Loucy (cell line): Measurements from ENCODE around the gene CXCR1.

Source experiments
- H2AFZ ChIP-seq: fragments of 200-600 bp; sonication (generic); 2 replicates; pipeline ENCODE4 v1.6.0; 2016; ENCODE audit warnings: antibody characterized with exemption, mild to moderate bottlenecking, low read length, moderate library complexity
- H3F3A ChIP-seq: fragments of 200-600 bp; 2 replicates; pipeline ENCODE4 v1.6.0; 2016; ENCODE audit warnings: antibody characterized with exemption, low read depth, mild to moderate bottlenecking
- H3K27me3 ChIP-seq: fragments of 200-600 bp; sonication (generic); 2 replicates; pipeline ENCODE4 v1.6.1; 2014; ENCODE audit warnings: low read length, mild to moderate bottlenecking; ENCODE audit not compliant: insufficient read depth, poor library complexity, severe bottlenecking
- H3K36me3 ChIP-seq: fragments of 200-600 bp; sonication (generic); 2 replicates; pipeline ENCODE4 v1.6.1; 2016; ENCODE audit warnings: low read length; ENCODE audit not compliant: insufficient read depth
- H3K4me1 ChIP-seq: fragments of 200-600 bp; sonication (generic); 2 replicates; pipeline ENCODE4 v1.5.1; 2014; ENCODE audit warnings: low read length, mild to moderate bottlenecking; ENCODE audit not compliant: insufficient read depth, poor library complexity, severe bottlenecking
- H3K4me2 ChIP-seq: fragments of 200-600 bp; sonication (generic); 2 replicates; pipeline ENCODE4 v1.6.0; 2014; ENCODE audit warnings: antibody characterized with exemption, low read length, low read depth, mild to moderate bottlenecking; ENCODE audit not compliant: poor library complexity, severe bottlenecking
- H3K4me3 ChIP-seq: fragments of 200-600 bp; sonication (generic); 2 replicates; pipeline ENCODE4 v1.5.1; 2014; ENCODE audit warnings: low read length, mild to moderate bottlenecking, mixed read lengths; ENCODE audit not compliant: poor library complexity, severe bottlenecking
- H3K79me2 ChIP-seq: fragments of 200-600 bp; sonication (generic); 2 replicates; pipeline ENCODE4 v1.6.1; 2014; ENCODE audit warnings: low read length; ENCODE audit not compliant: insufficient read depth
- H3K9ac ChIP-seq: fragments of 200-600 bp; sonication (generic); 2 replicates; pipeline ENCODE4 v1.6.0; 2014; ENCODE audit warnings: mild to moderate bottlenecking, low read depth, low read length, moderate library complexity; ENCODE audit not compliant: poor library complexity, severe bottlenecking
- H3K9me2 ChIP-seq: fragments of 200-600 bp; sonication (generic); replicated peaks from 2 replicates; pipeline ENCODE4 v1.6.1; 2016; ENCODE audit warnings: low read depth, low read length, mixed read lengths
- H3K9me3 ChIP-seq: fragments of 200-600 bp; sonication (generic); 2 replicates; pipeline ENCODE4 v1.6.1; 2014; ENCODE audit warnings: mild to moderate bottlenecking, antibody characterized with exemption, low read length, low read depth; ENCODE audit not compliant: insufficient read depth
- H4K20me1 ChIP-seq: fragments of 200-600 bp; sonication (generic); 2 replicates; pipeline ENCODE4 v1.6.0; 2014; ENCODE audit warnings: antibody characterized with exemption, low read length, mild to moderate bottlenecking; ENCODE audit not compliant: insufficient read depth, poor library complexity, severe bottlenecking
- EZH2phosphoT487 ChIP-seq: fragments of 200-600 bp; IDR thresholded peaks from 2 replicates; pipeline ENCODE4 v1.6.1; 2018; ENCODE audit warnings: antibody characterized with exemption, mild to moderate bottlenecking, moderate library complexity, borderline replicate concordance
- TF ChIP-seq, protein P1 (sequence below): fragments of 200-600 bp; sonication (generic); conservative IDR thresholded peaks from 2 replicates; pipeline ENCODE4 v1.5.1; 2014; ENCODE audit warnings: mild to moderate bottlenecking, antibody characterized with exemption, low read length

The CXCR1 gene

DNA sequence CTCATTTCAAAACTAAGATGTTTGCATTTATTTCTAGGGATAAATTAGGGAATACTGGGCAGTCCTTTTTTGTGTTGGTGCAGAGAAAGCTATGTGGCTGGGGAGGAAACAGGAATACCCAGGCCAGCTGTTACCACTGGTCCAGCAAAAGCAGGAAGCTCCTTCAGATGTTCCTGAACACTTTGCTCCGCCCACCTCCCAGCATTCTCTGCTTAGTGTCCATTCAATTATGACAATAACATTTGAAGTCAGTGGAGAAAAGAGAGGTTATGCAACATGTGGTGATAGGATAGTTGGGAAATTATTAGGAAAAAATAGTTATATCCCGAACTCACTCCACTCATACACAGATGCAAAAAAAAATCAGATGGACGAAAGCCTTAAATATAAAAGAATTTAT is 28.1 kb upstream of the CXCR1 start:
- Histone ChIP-seq H3F3A (no peaks in the 10 kb centered on the region), H3K4me2 (no peak overlapping the region), H3K27me3 (no peaks in the 10 kb centered on the region), H3K36me3 (no peaks in the 10 kb centered on the region), H3K9ac (no peak overlapping the region), H3K9me2 (no peaks in the 10 kb centered on the region), H2AFZ (peak overlapping the region; percentile 4; the same call in 1 of the 2 replicates), H4K20me1 (no peaks in the 10 kb centered on the region), H3K4me3 (no peak overlapping the region), H3K9me3 (no peaks in the 10 kb centered on the region), H3K79me2 (no peaks in the 10 kb centered on the region), H3K4me1 (no peaks in the 10 kb centered on the region)
- TF ChIP-seq EZH2phosphoT487 = no peak
- TF ChIP-seq, protein P1, sequence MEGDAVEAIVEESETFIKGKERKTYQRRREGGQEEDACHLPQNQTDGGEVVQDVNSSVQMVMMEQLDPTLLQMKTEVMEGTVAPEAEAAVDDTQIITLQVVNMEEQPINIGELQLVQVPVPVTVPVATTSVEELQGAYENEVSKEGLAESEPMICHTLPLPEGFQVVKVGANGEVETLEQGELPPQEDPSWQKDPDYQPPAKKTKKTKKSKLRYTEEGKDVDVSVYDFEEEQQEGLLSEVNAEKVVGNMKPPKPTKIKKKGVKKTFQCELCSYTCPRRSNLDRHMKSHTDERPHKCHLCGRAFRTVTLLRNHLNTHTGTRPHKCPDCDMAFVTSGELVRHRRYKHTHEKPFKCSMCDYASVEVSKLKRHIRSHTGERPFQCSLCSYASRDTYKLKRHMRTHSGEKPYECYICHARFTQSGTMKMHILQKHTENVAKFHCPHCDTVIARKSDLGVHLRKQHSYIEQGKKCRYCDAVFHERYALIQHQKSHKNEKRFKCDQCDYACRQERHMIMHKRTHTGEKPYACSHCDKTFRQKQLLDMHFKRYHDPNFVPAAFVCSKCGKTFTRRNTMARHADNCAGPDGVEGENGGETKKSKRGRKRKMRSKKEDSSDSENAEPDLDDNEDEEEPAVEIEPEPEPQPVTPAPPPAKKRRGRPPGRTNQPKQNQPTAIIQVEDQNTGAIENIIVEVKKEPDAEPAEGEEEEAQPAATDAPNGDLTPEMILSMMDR = no peak

DNA sequence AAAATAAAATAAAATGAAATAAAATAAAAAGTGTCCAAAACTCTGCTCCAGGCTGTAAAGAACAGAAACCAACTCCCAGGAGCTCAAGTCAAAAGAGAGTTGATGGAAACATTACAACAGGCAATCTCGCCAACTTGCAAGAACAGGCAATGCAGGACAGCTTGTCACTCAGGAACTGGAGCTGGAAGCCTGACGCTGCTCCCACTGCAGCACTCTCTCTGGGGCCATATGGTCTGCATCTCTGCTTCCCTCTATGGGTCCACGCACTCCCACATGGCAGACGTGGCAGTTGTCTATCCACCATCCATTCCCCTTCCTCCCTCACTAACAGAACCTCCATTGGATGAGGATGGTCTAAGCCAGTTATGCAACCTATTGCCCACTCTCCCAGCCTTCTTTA is 26.9 kb upstream of the CXCR1 start:
- Histone ChIP-seq H3K4me2 (no peak overlapping the region), H3K4me1 (no peaks in the 10 kb centered on the region), H3K4me3 (no peak overlapping the region), H3K79me2 (no peaks in the 10 kb centered on the region), H4K20me1 (no peaks in the 10 kb centered on the region), H2AFZ (no peak overlapping the region), H3K9me2 (no peaks in the 10 kb centered on the region), H3K9me3 (no peaks in the 10 kb centered on the region), H3F3A (no peaks in the 10 kb centered on the region), H3K36me3 (no peaks in the 10 kb centered on the region), H3K27me3 (no peaks in the 10 kb centered on the region), H3K9ac (no peak overlapping the region)
- TF ChIP-seq, protein P1 = no peak
- no peak for TF ChIP-seq EZH2phosphoT487

DNA sequence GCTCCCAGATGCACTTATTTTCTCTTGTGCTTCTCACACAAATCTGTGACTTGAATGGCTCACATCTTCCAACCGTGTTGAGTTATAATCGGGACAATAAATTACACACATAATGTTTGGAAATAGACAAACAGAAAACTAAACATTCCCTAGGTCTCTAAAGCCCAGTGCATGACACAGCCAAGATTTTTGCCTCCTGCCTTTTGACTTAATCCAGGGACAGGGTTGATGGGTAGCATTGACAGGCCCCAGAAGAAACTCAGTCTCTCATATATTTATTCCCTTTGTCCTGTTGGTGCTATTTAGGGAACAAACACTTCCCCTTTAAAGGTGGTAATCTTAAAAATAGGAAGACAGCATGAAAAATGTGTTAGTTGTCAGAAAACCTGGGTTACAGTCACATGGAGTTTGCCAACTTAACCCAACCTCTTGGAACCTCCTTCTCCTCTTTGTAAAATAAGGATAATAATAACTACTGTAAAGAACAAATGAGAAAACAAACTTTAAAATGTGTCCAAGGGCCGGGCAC is 26.2 kb upstream of the CXCR1 start:
- Histone ChIP-seq H3K27me3 (no peaks in the 10 kb centered on the region), H3K9me3 (no peaks in the 10 kb centered on the region), H3K9me2 (no peaks in the 10 kb centered on the region), H3K36me3 (no peaks in the 10 kb centered on the region), H3K4me3 (no peak overlapping the region), H4K20me1 (no peaks in the 10 kb centered on the region), H2AFZ (no peak overlapping the region), H3K4me2 (no peak overlapping the region), H3F3A (no peaks in the 10 kb centered on the region), H3K9ac (no peak overlapping the region), H3K4me1 (no peaks in the 10 kb centered on the region), H3K79me2 (no peaks in the 10 kb centered on the region)
- no peak for TF ChIP-seq EZH2phosphoT487
- TF ChIP-seq, protein P1 = no peak
